Type B pancreatic cell (in vitro differentiated cells): ENCODE measurements around the gene WDR64. TPM values are rescaled to one million over a fixed set of nuclear protein-coding genes. Genes with fewer than 3 reads are reported as not detected.

Experiments used
- DNase-seq: peaks from one replicate; pipeline ENCODE4 v3.0.0; 2021; ENCODE audit warnings: mixed read lengths; ENCODE audit not compliant: unreplicated experiment; ENCODE audit errors: extremely low spot score
- H3K27ac Mint-ChIP-seq: 2 replicates; pipeline ENCODE4 v1.8.0; 2021; ENCODE audit warnings: mild to moderate bottlenecking, mixed read lengths
- H3K27me3 Mint-ChIP-seq: 2 replicates; pipeline ENCODE4 v1.8.0; 2021; ENCODE audit warnings: mixed read lengths
- H3K36me3 Mint-ChIP-seq: 2 replicates; pipeline ENCODE4 v1.8.0; 2021; ENCODE audit warnings: mixed read lengths
- H3K4me1 Mint-ChIP-seq: one replicate; pipeline ENCODE4 v1.8.0; 2021; ENCODE audit warnings: mixed read lengths; ENCODE audit not compliant: unreplicated experiment
- H3K4me3 Mint-ChIP-seq: 2 replicates; pipeline ENCODE4 v1.8.0; 2021; ENCODE audit warnings: mild to moderate bottlenecking, mixed read lengths
- H3K9me3 Mint-ChIP-seq: 2 replicates; pipeline ENCODE4 v1.8.0; 2021; ENCODE audit warnings: mixed read lengths
- total RNA-seq: library from RNA; stranded (reverse); gene quantifications from 2 replicates; pipeline ENCODE4 v1.2.1, GENCODE V29; 2021; ENCODE audit warnings: low replicate concordance
- TF ChIP-seq, protein P1 (sequence below): fragments of 200-600 bp; sonication (generic); conservative IDR thresholded peaks from 2 replicates; pipeline ENCODE4 v1.5.0; 2021; ENCODE audit warnings: antibody characterized with exemption, mild to moderate bottlenecking

The WDR64 gene
- total RNA-seq, 1 donor from 2014 or later: not detected

DNA sequence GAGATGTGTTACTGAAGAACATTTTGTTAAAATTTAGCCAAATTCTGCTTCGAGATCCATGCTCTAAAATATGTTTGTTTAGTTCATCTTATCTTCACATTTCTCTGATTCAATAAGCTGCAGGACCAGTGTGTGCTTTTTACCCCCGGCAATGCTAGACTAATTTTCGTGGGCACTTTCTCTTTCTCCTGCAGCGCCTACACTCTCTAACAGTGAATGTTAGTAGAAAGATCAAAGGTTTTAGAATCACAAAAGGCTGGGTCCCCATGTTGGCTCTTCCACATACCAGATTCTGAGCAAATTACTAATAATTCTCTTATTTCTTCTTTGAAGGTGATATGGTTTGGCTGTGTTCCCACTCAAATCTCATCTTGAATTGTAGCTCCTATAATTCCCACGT is 20.4 kb upstream of the WDR64 start:
- DNase-seq: no peak
- Mint-ChIP-seq H3K27ac (peak overlapping the region; percentile 1), H3K4me3 (no peak overlapping the region), H3K4me1 (peaks cover 8% of the 10 kb centered on the region), H3K36me3 (peaks cover 23% of the 10 kb centered on the region), H3K27me3 (no peaks in the 10 kb centered on the region), H3K9me3 (peaks cover 11% of the 10 kb centered on the region)
- TF ChIP-seq, protein P1, sequence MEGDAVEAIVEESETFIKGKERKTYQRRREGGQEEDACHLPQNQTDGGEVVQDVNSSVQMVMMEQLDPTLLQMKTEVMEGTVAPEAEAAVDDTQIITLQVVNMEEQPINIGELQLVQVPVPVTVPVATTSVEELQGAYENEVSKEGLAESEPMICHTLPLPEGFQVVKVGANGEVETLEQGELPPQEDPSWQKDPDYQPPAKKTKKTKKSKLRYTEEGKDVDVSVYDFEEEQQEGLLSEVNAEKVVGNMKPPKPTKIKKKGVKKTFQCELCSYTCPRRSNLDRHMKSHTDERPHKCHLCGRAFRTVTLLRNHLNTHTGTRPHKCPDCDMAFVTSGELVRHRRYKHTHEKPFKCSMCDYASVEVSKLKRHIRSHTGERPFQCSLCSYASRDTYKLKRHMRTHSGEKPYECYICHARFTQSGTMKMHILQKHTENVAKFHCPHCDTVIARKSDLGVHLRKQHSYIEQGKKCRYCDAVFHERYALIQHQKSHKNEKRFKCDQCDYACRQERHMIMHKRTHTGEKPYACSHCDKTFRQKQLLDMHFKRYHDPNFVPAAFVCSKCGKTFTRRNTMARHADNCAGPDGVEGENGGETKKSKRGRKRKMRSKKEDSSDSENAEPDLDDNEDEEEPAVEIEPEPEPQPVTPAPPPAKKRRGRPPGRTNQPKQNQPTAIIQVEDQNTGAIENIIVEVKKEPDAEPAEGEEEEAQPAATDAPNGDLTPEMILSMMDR: no peak

DNA sequence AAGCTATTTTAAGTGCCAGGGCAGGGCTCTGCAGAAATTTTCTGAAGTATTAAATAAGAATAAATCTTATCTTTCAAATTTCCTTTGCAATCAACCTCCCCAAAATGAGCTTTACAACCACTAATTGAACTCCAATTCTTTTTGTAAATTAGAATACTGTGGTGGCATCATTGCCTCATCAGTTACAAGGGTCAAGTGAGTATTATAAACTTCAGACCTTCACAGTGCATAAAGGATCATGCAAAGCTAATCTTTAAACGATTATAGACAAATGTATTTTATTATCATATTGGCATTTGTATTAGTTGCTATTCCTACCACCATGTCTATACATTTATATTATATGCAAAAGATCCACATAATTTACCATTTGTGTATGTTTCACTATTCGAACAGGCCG is 19.1 kb upstream of the WDR64 start:
- Mint-ChIP-seq H3K27me3 (no peaks in the 10 kb centered on the region), H3K4me3 (no peak overlapping the region), H3K27ac (no peak overlapping the region), H3K9me3 (peaks cover 20% of the 10 kb centered on the region), H3K36me3 (peaks cover 36% of the 10 kb centered on the region), H3K4me1 (peaks cover 20% of the 10 kb centered on the region)
- no peak for DNase-seq
- TF ChIP-seq, protein P1: no peak

DNA sequence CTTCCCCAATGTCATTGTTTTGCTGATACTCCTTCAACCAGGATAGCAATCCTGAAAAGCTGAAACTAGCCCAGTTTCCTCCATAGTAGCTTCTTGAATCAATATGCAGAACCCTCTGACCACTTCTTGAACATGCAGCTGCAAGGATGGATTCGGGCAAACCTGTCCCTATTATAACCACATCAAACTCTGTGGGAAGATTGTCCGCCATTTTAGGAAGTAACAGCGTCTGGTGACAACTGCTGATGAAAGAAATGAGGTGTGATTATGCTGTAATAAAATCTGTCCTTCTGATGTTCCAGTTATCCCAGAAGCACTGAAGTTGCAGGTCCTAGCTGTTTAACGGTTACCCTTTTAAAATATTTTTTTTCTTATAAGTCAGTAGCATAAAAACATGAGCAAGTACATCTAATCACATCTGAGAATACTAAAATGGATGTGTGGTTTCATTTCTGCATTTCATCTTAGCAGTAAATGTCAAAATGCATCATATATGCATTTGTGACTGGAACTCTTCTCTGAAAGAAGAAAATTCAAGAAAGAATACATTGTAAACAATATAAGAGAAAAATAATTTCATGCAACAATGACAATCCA is 16.4 kb upstream of the WDR64 start:
- Mint-ChIP-seq H3K36me3 (peaks cover 40% of the 10 kb centered on the region), H3K4me3 (no peak overlapping the region), H3K27ac (no peak overlapping the region), H3K27me3 (no peaks in the 10 kb centered on the region), H3K9me3 (peaks cover 20% of the 10 kb centered on the region), H3K4me1 (peaks cover 29% of the 10 kb centered on the region)
- TF ChIP-seq, protein P1: no peak
- no peak for DNase-seq

DNA sequence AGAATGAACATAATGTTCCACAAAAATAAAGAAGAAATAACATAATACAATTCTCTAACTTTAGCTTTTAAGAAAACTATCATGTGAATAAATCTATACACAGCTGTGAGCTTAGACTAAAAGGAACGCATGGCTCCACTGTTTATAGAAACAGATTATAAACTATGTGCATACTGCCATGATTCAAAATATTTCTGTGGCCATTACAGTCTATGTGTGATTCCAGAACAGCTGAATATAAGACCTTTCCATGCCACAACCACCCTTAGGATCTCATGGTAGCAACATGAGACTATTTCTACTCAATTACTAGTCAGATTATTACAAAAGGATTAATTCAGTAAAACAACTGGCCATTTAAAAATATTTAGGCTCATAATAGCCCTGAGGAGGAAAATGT is 15.8 kb upstream of the WDR64 start:
- peak overlapping the region; percentile 32 for H3K4me3 Mint-ChIP-seq

DNA sequence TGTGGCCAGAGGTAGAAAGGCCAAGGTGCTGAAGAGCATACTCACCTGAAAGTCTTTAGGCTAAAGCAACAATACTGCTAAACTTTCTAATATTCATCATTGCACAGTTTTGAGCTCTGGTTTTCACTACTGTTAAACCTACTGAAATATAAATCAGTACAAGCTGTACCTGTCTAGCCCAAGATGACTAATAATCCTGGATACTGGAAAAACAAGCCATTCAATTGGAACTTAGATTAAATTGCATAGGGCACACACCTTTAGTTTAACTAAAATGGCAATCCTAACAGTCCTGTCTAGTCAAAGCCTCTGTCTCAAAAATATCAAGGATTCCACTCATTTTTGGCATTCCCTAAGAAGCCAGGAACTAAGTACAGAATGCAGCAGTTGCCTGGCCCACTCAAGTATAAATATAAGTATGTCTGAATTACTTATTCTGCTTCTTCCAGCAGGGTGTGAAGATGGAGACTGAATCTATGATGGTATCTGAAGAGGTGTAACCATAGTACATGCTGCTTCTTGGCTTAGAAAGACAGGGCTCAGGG is 15.0 kb upstream of the WDR64 start:
- Mint-ChIP-seq H3K9me3 (peaks cover 26% of the 10 kb centered on the region), H3K27me3 (no peaks in the 10 kb centered on the region), H3K4me3 (peak overlapping the region; percentile 90), H3K27ac (peak overlapping the region; percentile 48), H3K36me3 (peaks cover 37% of the 10 kb centered on the region), H3K4me1 (peaks cover 27% of the 10 kb centered on the region)
- DNase-seq: no peak
- TF ChIP-seq, protein P1: no peak

More for the DNA sequence above, 15.8 kb upstream of the WDR64 start:
- no peaks in the 10 kb centered on the region for H3K27me3 Mint-ChIP-seq
- no peak for DNase-seq
- TF ChIP-seq, protein P1: no peak
- no peak overlapping the region for H3K27ac Mint-ChIP-seq
- peaks cover 20% of the 10 kb centered on the region for H3K9me3 Mint-ChIP-seq
- H3K36me3 Mint-ChIP-seq: peaks cover 40% of the 10 kb centered on the region
- peaks cover 29% of the 10 kb centered on the region for H3K4me1 Mint-ChIP-seq
